IMR-90 (cell line): ENCODE results near the gene MAN1A2. TPM values are rescaled to one million over a fixed set of nuclear protein-coding genes. Genes with fewer than 3 reads are reported as not detected.

Experiments used
- ATAC-seq: fragments of 200-7000 bp; cut with Tn5 transposase; 2 replicates; pipeline ENCODE4 v1.9.1; 2020; ENCODE audit warnings: low read depth, mild to moderate bottlenecking, moderate library complexity
- BruUV-seq: library from RNA; stranded (reverse); fragments of 400-500 nt; replicated peaks from 2 replicates; lab custom pipeline; 2021; lab: Mats Ljungman, UMichigan
- CTCF ChIA-PET: fragments of 300-600 bp; formaldehyde crosslinking; extraction: SDS; loops from one replicate; lab custom pipeline; 2021; ENCODE audit warnings: antibody characterized with exemption; lab: Yijun Ruan, JAX
- POLR2A ChIA-PET: fragments of 300-600 bp; sonication (Branson Sonifier 250); formaldehyde crosslinking; loops from one replicate; lab custom pipeline; 2022; ENCODE audit warnings: antibody characterized with exemption; ENCODE audit not compliant: unreplicated experiment; lab: Charles Lee
- DNase-seq: peaks from one replicate; pipeline ENCODE4 v3.0.0; 2013
- H2AFZ ChIP-seq: replicated peaks from 2 replicates; pipeline ENCODE3; 2013; ENCODE audit warnings: low read length, mild to moderate bottlenecking; ENCODE audit not compliant: poor library complexity
- H2AK5ac ChIP-seq: 2 replicates; pipeline ENCODE4 v1.6.1; 2013; ENCODE audit warnings: low read depth, low read length, inconsistent platforms
- H2AK9ac ChIP-seq: replicated peaks from 2 replicates; pipeline ENCODE3; 2013; ENCODE audit warnings: mild to moderate bottlenecking, low read depth, low read length, moderate library complexity; ENCODE audit not compliant: poor library complexity
- H2BK120ac ChIP-seq: 2 replicates; pipeline ENCODE4 v1.6.1; 2013; ENCODE audit warnings: low read depth, low read length, inconsistent platforms
- H2BK15ac ChIP-seq: 3 replicates; pipeline ENCODE4 v1.6.1; 2013; ENCODE audit warnings: low read depth, low read length, inconsistent platforms
- H2BK20ac ChIP-seq: 2 replicates; pipeline ENCODE4 v1.6.1; 2013; ENCODE audit warnings: low read depth, mild to moderate bottlenecking, inconsistent platforms, low read length, moderate library complexity
- H2BK5ac ChIP-seq: 2 replicates; pipeline ENCODE4 v1.6.1; 2013; ENCODE audit warnings: mild to moderate bottlenecking, low read depth, low read length, inconsistent platforms; ENCODE audit not compliant: poor library complexity, severe bottlenecking
- H3K14ac ChIP-seq: replicated peaks from 2 replicates; pipeline ENCODE4 v1.6.1; 2013; ENCODE audit warnings: low read depth, low read length, inconsistent platforms
- H3K18ac ChIP-seq: 2 replicates; pipeline ENCODE4 v1.6.1; 2013; ENCODE audit warnings: low read depth, low read length, control low read depth
- H3K23ac ChIP-seq: 2 replicates; pipeline ENCODE4 v1.6.1; 2013; ENCODE audit warnings: low read depth, low read length, inconsistent platforms
- H3K27ac ChIP-seq: 2 replicates; pipeline ENCODE4 v1.5.1; 2013; ENCODE audit warnings: mild to moderate bottlenecking, control low read depth, low read length; ENCODE audit not compliant: insufficient read depth
- H3K27me3 ChIP-seq: 2 replicates; pipeline ENCODE4 v1.6.1; 2013; ENCODE audit warnings: low read length; ENCODE audit not compliant: control insufficient read depth, insufficient read depth
- H3K36me3 ChIP-seq: 2 replicates; pipeline ENCODE4 v1.6.1; 2013; ENCODE audit warnings: low read length, mixed read lengths; ENCODE audit not compliant: control insufficient read depth, insufficient read depth
- H3K4ac ChIP-seq: 2 replicates; pipeline ENCODE4 v1.6.1; 2013; ENCODE audit warnings: low read depth, low read length, inconsistent platforms
- H3K4me1 ChIP-seq: 2 replicates; pipeline ENCODE4 v1.6.1; 2013; ENCODE audit warnings: low read length, mixed read lengths; ENCODE audit not compliant: control insufficient read depth, insufficient read depth
- H3K4me2 ChIP-seq: 2 replicates; pipeline ENCODE4 v1.6.1; 2013; ENCODE audit warnings: low read depth, mild to moderate bottlenecking, control low read depth, low read length, moderate library complexity
- H3K4me3 ChIP-seq: 2 replicates; pipeline ENCODE4 v1.5.1; 2013; ENCODE audit warnings: low read depth, mild to moderate bottlenecking, control low read depth, low read length, moderate library complexity; ENCODE audit not compliant: insufficient read depth
- H3K56ac ChIP-seq: 2 replicates; pipeline ENCODE4 v1.6.1; 2013; ENCODE audit warnings: low read length, inconsistent platforms; ENCODE audit not compliant: insufficient read depth; ENCODE audit errors: extremely low read depth
- H3K79me1 ChIP-seq, 2 experiments: 2 replicates each; pipeline ENCODE4 v1.6.1; 2013; ENCODE audit warnings: low read length in 2 of 2, inconsistent platforms in 1 of 2, low read depth in 1 of 2
- H3K9ac ChIP-seq: 2 replicates; pipeline ENCODE4 v1.6.1; 2013; ENCODE audit warnings: low read depth, low read length, control low read depth
- H3K9me1 ChIP-seq: 2 replicates; pipeline ENCODE4 v1.6.1; 2013; ENCODE audit warnings: low read length, inconsistent platforms; ENCODE audit not compliant: insufficient read depth
- H3K9me3 ChIP-seq: 2 replicates; pipeline ENCODE4 v1.6.1; 2013; ENCODE audit warnings: low read length; ENCODE audit not compliant: control insufficient read depth, insufficient read depth
- H4K20me1 ChIP-seq: 2 replicates; pipeline ENCODE4 v1.6.1; 2013; ENCODE audit warnings: low read length, inconsistent platforms; ENCODE audit not compliant: insufficient read depth
- H4K5ac ChIP-seq: 2 replicates; pipeline ENCODE4 v1.6.1; 2013; ENCODE audit warnings: mild to moderate bottlenecking, low read depth, low read length, control low read depth
- H4K8ac ChIP-seq, 2 experiments: 2 replicates each; pipeline ENCODE4 v1.6.1; 2013; ENCODE audit warnings: low read depth in 2 of 2, low read length in 2 of 2, control low read depth in 1 of 2, inconsistent platforms in 1 of 2
- H4K91ac ChIP-seq: 2 replicates; pipeline ENCODE4 v1.6.1; 2013; ENCODE audit warnings: low read depth, low read length, inconsistent platforms; ENCODE audit not compliant: insufficient read depth
- CTCF ChIP-seq: conservative IDR thresholded peaks from 2 replicates; pipeline ENCODE4 v1.5.1; 2012; ENCODE audit warnings: mild to moderate bottlenecking, low read depth, low read length, improper control_type of control experiment
- ELK1 ChIP-seq: fragments of 150-350 bp; IDR thresholded peaks from 2 replicates; pipeline ENCODE4 v1.6.1; 2016; ENCODE audit warnings: low read depth, mild to moderate bottlenecking, low read length, moderate library complexity, borderline replicate concordance
- MAZ ChIP-seq: IDR thresholded peaks from 2 replicates; pipeline ENCODE4 v1.6.1; 2012; ENCODE audit warnings: low read depth, mild to moderate bottlenecking, low read length, improper control_type of control experiment, moderate library complexity, borderline replicate concordance
- NFE2L2 ChIP-seq: fragments of 150-350 bp; IDR thresholded peaks from 2 replicates; pipeline ENCODE4 v1.6.1; 2016; ENCODE audit warnings: low read depth, mild to moderate bottlenecking, low read length
- RCOR1 ChIP-seq: IDR thresholded peaks from 2 replicates; pipeline ENCODE4 v1.6.1; 2012; ENCODE audit warnings: mild to moderate bottlenecking, low read length, improper control_type of control experiment; ENCODE audit not compliant: insufficient replicate concordance
- RFX5 ChIP-seq: IDR thresholded peaks from 2 replicates; pipeline ENCODE4 v1.8.0; 2012; ENCODE audit warnings: low read depth, mild to moderate bottlenecking, low read length, moderate library complexity
- WGBS, 2 experiments: methylation state at CpG; one replicate each; pipeline versions ENCODE4 v1.1.5 to v1.1.7; 2013; ENCODE audit warnings: missing lambda C conversion rate in 2 of 2; ENCODE audit not compliant: insufficient read length in 1 of 2; ENCODE audit errors: extremely low coverage in 2 of 2; 5-methylcytosine and 5-hydroxymethylcytosine counted together
- dilution Hi-C: fragments of 300-500 bp; cut with HindIII; formaldehyde crosslinking; loops from one replicate; pipeline ENCODE4 v1.14.3; 2018; ENCODE audit warnings: low sequenced_read_pairs; ENCODE audit not compliant: unreplicated experiment
- in situ Hi-C: fragments of 300-500 bp; cut with MboI; formaldehyde crosslinking; loops from 3 replicates; pipeline ENCODE4 v1.14.3; 2019; ENCODE audit warnings: low sequenced_read_pairs, inconsistent platforms, mixed read lengths
- intact Hi-C: fragments of 100-400 bp; cut with micrococcal nuclease; formaldehyde crosslinking; loops from 2 replicates; pipeline ENCODE4 v1.10.0; 2022
- polyA plus RNA-seq, 3 experiments: library from polyadenylated mRNA; depleted of rRNA; stranded (reverse); fragments of >200 nt; gene quantifications; 2 replicates each; pipeline ENCODE4 v1.2.3, GENCODE V29; 2012; ENCODE audit warnings: low replicate concordance in 1 of 3
- total RNA-seq: library from RNA; depleted of rRNA; stranded (reverse); fragments of >200 nt; gene quantifications from 2 replicates; pipeline ENCODE4 v1.2.3, GENCODE V29; 2012

The MAN1A2 gene
- total and polyA plus RNA-seq, 2 of the 4 experiments (the other 2 are of a cell fraction) = 12.4 to 29.4 TPM

DNA sequence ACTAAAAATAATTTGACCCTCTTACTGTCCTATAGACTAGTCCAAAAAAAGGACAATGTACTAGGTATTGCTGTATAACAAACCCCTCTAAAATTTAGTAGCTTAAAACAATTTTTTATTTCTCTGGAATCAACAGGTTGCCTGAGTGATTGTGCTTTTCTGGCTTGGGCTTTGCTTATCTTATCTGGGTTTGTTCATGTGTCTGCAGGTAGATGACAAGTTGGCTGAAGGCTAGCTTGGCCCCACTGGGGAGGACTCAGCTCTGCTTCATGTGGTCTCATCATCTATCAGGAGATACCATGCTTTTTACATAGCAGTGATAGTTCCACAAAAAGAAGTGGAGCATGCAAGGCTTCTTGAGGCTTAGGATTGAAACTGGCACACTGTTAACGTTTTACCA lies 114.2 kb downstream of the MAN1A2 start:
- Histone ChIP-seq H2BK120ac (no peak overlapping the region), H3K9ac (no peak overlapping the region), H3K4me2 (no peak overlapping the region), H3K9me3 (no peaks in the 10 kb centered on the region), H3K4me3 (no peak overlapping the region), H2AK5ac (no peak overlapping the region), H3K18ac (no peak overlapping the region), H3K27ac (no peak overlapping the region), H3K4ac (no peak overlapping the region), H3K79me1 (no peaks in the 10 kb centered on the region), H2AFZ (no peak overlapping the region), H2AK9ac (no peak overlapping the region), H3K9me1 (no peaks in the 10 kb centered on the region), H3K23ac (no peak overlapping the region), H4K91ac (no peak overlapping the region), H3K27me3 (no peaks in the 10 kb centered on the region), H2BK20ac (no peak overlapping the region), H3K4me1 (no peaks in the 10 kb centered on the region), H3K56ac (no peak overlapping the region), H4K8ac (no peak overlapping the region), H2BK15ac (no peak overlapping the region), H4K20me1 (no peaks in the 10 kb centered on the region), H3K36me3 (peaks cover 4% of the 10 kb centered on the region), H3K14ac (no peak overlapping the region), H4K5ac (no peak overlapping the region), H2BK5ac (no peak overlapping the region)
- in situ Hi-C loops (no loop called here), intact Hi-C loops (no loop called here), dilution Hi-C loops (no loop called here)
- no CpG with 5 or more reads among the region's 1 CpG for WGBS, 2 experiments
- no peak for ATAC-seq
- no peak for DNase-seq
- POLR2A ChIA-PET = no interaction called here
- BruUV-seq = no TSS peak
- CTCF ChIA-PET = interaction anchor here (0.5 kb wide), 1 partner anchor 372 kb away, joined by 3 read pairs; no protein-coding TSS in a partner anchor
- TF ChIP-seq RFX5 = no peak
- no peak for TF ChIP-seq RCOR1
- no peak for TF ChIP-seq ELK1
- no peak for TF ChIP-seq MAZ
- TF ChIP-seq NFE2L2 = no peak
- TF ChIP-seq CTCF = no peak
